GM23338 (cell line): ENCODE data around the gene ATP9B. TPM values are rescaled to one million over a fixed set of nuclear protein-coding genes. Genes with fewer than 3 reads are reported as not detected.
A peak's percentile ranks its signal among the peaks of the same experiment; 100 is the strongest.

Experiments
- ATAC-seq: fragments of 200-7000 bp; cut with Tn5 transposase; 3 replicates; pipeline ENCODE4 v1.9.1; 2020
- DNase-seq: peaks from one replicate; pipeline ENCODE4 v3.0.0-alpha.2; 2015; ENCODE audit warnings: low spot score
- H2AFZ ChIP-seq: fragments of 200-600 bp; sonication (generic); 2 replicates; pipeline ENCODE4 v1.8.0; 2016; ENCODE audit warnings: antibody characterized with exemption, mild to moderate bottlenecking, moderate library complexity
- H3F3A ChIP-seq: fragments of 200-600 bp; sonication (generic); replicated peaks from 2 replicates; pipeline ENCODE4 v1.8.0; 2017; ENCODE audit warnings: antibody characterized with exemption, mixed run types, low read depth
- H3K27ac ChIP-seq: fragments of 200-600 bp; sonication (generic); 2 replicates; pipeline ENCODE4 v1.6.1; 2016; ENCODE audit warnings: low read depth
- H3K27me3 ChIP-seq: fragments of 200-600 bp; sonication (generic); 2 replicates; pipeline ENCODE4 v1.8.0; 2016; ENCODE audit warnings: mild to moderate bottlenecking, mixed run types, moderate library complexity; ENCODE audit not compliant: insufficient read depth
- H3K36me3 ChIP-seq: fragments of 200-600 bp; sonication (generic); 2 replicates; pipeline ENCODE4 v1.8.0; 2016; ENCODE audit warnings: mild to moderate bottlenecking; ENCODE audit not compliant: insufficient read depth
- H3K4me1 ChIP-seq: fragments of 200-600 bp; sonication (generic); 2 replicates; pipeline ENCODE4 v1.8.0; 2016; ENCODE audit warnings: mild to moderate bottlenecking, moderate library complexity; ENCODE audit not compliant: insufficient read depth
- H3K4me2 ChIP-seq: fragments of 200-600 bp; sonication (generic); 2 replicates; pipeline ENCODE4 v1.7.1; 2017; ENCODE audit warnings: mixed run types
- H3K4me3 ChIP-seq: fragments of 200-600 bp; sonication (generic); 2 replicates; pipeline ENCODE4 v1.6.1; 2016; ENCODE audit warnings: mixed run types
- H3K79me2 ChIP-seq: fragments of 200-600 bp; sonication (generic); replicated peaks from 2 replicates; pipeline ENCODE4 v1.8.0; 2017; ENCODE audit warnings: mild to moderate bottlenecking; ENCODE audit not compliant: insufficient read depth
- H3K9me2 ChIP-seq: fragments of 200-600 bp; sonication (generic); 2 replicates; pipeline ENCODE4 v1.8.0; 2017; ENCODE audit not compliant: insufficient read depth
- H4K20me1 ChIP-seq: fragments of 200-600 bp; sonication (generic); replicated peaks from 2 replicates; pipeline ENCODE4 v1.8.0; 2017; ENCODE audit warnings: mild to moderate bottlenecking; ENCODE audit not compliant: insufficient read depth
- H3K27ac Mint-ChIP-seq: 2 replicates; pipeline ENCODE4 v1.8.0; 2020; ENCODE audit warnings: inconsistent platforms, mild to moderate bottlenecking, moderate library complexity, mixed read lengths
- H3K27me3 Mint-ChIP-seq: 3 replicates; pipeline ENCODE4 v1.8.0; 2022; ENCODE audit warnings: low read depth, mild to moderate bottlenecking, moderate library complexity, mixed read lengths, inconsistent platforms; ENCODE audit not compliant: insufficient read depth, poor library complexity
- H3K36me3 Mint-ChIP-seq: 3 replicates; pipeline ENCODE4 v1.8.0; 2021; ENCODE audit warnings: low read depth, mild to moderate bottlenecking, inconsistent platforms, moderate library complexity, mixed read lengths
- H3K4me1 Mint-ChIP-seq: 3 replicates; pipeline ENCODE4 v1.8.0; 2020; ENCODE audit warnings: mild to moderate bottlenecking, inconsistent platforms, mixed read lengths
- H3K4me3 Mint-ChIP-seq: 3 replicates; pipeline ENCODE4 v1.8.0; 2021; ENCODE audit warnings: moderate library complexity, mild to moderate bottlenecking, inconsistent platforms, mixed read lengths
- H3K9me3 Mint-ChIP-seq: 3 replicates; pipeline ENCODE4 v1.8.0; 2020; ENCODE audit warnings: moderate library complexity, mild to moderate bottlenecking, inconsistent platforms, mixed read lengths
- CREB1 ChIP-seq: fragments of 250-450 bp; sonication (Bioruptor Pico); IDR thresholded peaks from 2 replicates; pipeline ENCODE4 v1.5.0; 2020; ENCODE audit warnings: low read depth, mild to moderate bottlenecking, moderate library complexity
- EZH2phosphoT487 ChIP-seq: fragments of 200-600 bp; sonication (generic); IDR thresholded peaks from one replicate; pipeline ENCODE4 v1.8.1; 2018; ENCODE audit warnings: antibody characterized with exemption; ENCODE audit not compliant: unreplicated experiment
- JUNB ChIP-seq: IDR thresholded peaks from one replicate; pipeline ENCODE4 v1.6.1; 2016; ENCODE audit warnings: antibody characterized with exemption; ENCODE audit not compliant: unreplicated experiment
- POLR2AphosphoS5 ChIP-seq: IDR thresholded peaks from 2 replicates; pipeline ENCODE4 v1.6.1; 2016; ENCODE audit warnings: antibody characterized with exemption, low read depth
- REST ChIP-seq: IDR thresholded peaks from one replicate; pipeline ENCODE4 v1.6.1; 2018; ENCODE audit warnings: antibody characterized with exemption; ENCODE audit not compliant: unreplicated experiment
- STAT1 ChIP-seq: IDR thresholded peaks from one replicate; pipeline ENCODE4 v1.6.1; 2016; ENCODE audit warnings: antibody characterized with exemption; ENCODE audit not compliant: unreplicated experiment
- ZNF114 ChIP-seq: fragments of 250-450 bp; sonication (Bioruptor Pico); IDR thresholded peaks from 2 replicates; pipeline ENCODE4 v1.5.0; 2020; ENCODE audit warnings: mild to moderate bottlenecking, moderate library complexity
- polyA plus RNA-seq: library from polyadenylated mRNA; unstranded; fragments of >200 nt; fragmentation: Nextera tagmentation; extraction: Ambion mirVana; gene quantifications from 2 replicates; pipeline ENCODE4 v1.2.1, GENCODE V29; 2016
- total RNA-seq: library from RNA; depleted of rRNA; stranded (reverse); fragments of >200 nt; shearing (Covaris generic); gene quantifications from 2 replicates; pipeline ENCODE4 v1.2.3, GENCODE V29; 2014
- TF ChIP-seq, protein P1 (sequence below): IDR thresholded peaks from 2 replicates; pipeline ENCODE4 v1.6.1; 2016; ENCODE audit warnings: antibody characterized with exemption

ATP9B gene
- total and polyA plus RNA-seq, 2 experiments from 2014 or later: 14.2 to 25.6 TPM

DNA sequence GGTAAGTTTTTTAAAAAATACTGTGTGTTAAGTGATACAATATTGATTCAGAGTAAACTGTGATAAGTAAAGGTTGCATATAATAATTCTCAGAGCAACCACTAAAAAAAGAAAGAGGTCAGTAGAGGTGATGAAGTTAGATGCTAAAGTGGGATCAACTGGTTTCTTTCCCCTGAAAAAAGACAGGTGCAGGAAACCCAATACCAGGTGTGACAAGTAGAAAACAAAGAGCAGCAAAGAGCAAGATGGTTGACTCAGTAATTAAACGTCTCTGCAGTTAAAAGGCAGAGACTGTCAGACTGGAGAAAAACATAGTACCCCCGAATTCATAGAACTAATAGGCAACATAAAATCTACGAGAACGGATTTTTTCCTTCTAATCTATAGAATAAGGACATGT, 128.3 kb downstream of the ATP9B start:
- H3K4me1 ChIP-seq: no peaks in the 10 kb centered on the region
- Mint-ChIP-seq H3K27me3 (peaks cover 4% of the 10 kb centered on the region), H3K36me3 (peaks cover 15% of the 10 kb centered on the region), H3K4me1 (no peaks in the 10 kb centered on the region), H3K27ac (no peak overlapping the region), H3K4me3 (no peak overlapping the region), H3K9me3 (peaks cover 8% of the 10 kb centered on the region)
- ATAC-seq: no peak
- H3K4me3 ChIP-seq: no peak overlapping the region
- H3F3A ChIP-seq: no peaks in the 10 kb centered on the region
- DNase-seq: no peak
- H3K36me3 ChIP-seq: no peaks in the 10 kb centered on the region
- no peak overlapping the region for H3K4me2 ChIP-seq
- no peaks in the 10 kb centered on the region for H3K9me2 ChIP-seq
- no peaks in the 10 kb centered on the region for H3K27me3 ChIP-seq
- no peak overlapping the region for H3K27ac ChIP-seq
- H3K79me2 ChIP-seq: no peaks in the 10 kb centered on the region
- no peak overlapping the region for H2AFZ ChIP-seq
- H4K20me1 ChIP-seq: no peaks in the 10 kb centered on the region
- TF ChIP-seq STAT1 (no peak), JUNB (no peak), CREB1 (CRISPR knock-in tag) (no peak), ZNF114 (CRISPR knock-in tag) (no peak)
- TF ChIP-seq, protein P1, sequence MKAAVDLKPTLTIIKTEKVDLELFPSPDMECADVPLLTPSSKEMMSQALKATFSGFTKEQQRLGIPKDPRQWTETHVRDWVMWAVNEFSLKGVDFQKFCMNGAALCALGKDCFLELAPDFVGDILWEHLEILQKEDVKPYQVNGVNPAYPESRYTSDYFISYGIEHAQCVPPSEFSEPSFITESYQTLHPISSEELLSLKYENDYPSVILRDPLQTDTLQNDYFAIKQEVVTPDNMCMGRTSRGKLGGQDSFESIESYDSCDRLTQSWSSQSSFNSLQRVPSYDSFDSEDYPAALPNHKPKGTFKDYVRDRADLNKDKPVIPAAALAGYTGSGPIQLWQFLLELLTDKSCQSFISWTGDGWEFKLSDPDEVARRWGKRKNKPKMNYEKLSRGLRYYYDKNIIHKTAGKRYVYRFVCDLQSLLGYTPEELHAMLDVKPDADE: no peak

GRCh38 chr18:79199691-79200374, 130.6 kb downstream of the ATP9B start:
- Histone ChIP-seq H3K79me2 (no peaks in the 10 kb centered on the region), H3F3A (no peaks in the 10 kb centered on the region), H3K27ac (no peak overlapping the region), H4K20me1 (no peaks in the 10 kb centered on the region), H3K9me2 (no peaks in the 10 kb centered on the region), H3K4me1 (no peaks in the 10 kb centered on the region), H3K36me3 (no peaks in the 10 kb centered on the region), H3K4me3 (no peak overlapping the region), H2AFZ (no peak overlapping the region), H3K27me3 (no peaks in the 10 kb centered on the region), H3K4me2 (no peak overlapping the region)
- peaks cover 15% of the 10 kb centered on the region for H3K36me3 Mint-ChIP-seq
- no peak overlapping the region for H3K27ac Mint-ChIP-seq
- ATAC-seq (no peak), DNase-seq (no peak)
- TF ChIP-seq POLR2AphosphoS5 (no peak), EZH2phosphoT487 (no peak)
- H3K9me3 Mint-ChIP-seq: peaks cover 8% of the 10 kb centered on the region
- no peak overlapping the region for H3K4me3 Mint-ChIP-seq
- no peaks in the 10 kb centered on the region; the same call in 2 of the 3 replicates for H3K4me1 Mint-ChIP-seq
- H3K27me3 Mint-ChIP-seq: peaks cover 4% of the 10 kb centered on the region

GRCh38 chr18:79200546-79201268, 131.5 kb downstream of the ATP9B start:
- H3K4me3 ChIP-seq: no peak overlapping the region
- peaks cover 4% of the 10 kb centered on the region for H3K27me3 Mint-ChIP-seq
- no peaks in the 10 kb centered on the region for H3K36me3 ChIP-seq
- no peak overlapping the region for H3K4me3 Mint-ChIP-seq
- DNase-seq (peak; percentile 46), ATAC-seq (peak; percentile 42)
- H3K4me2 ChIP-seq: no peak overlapping the region
- H3K9me2 ChIP-seq: no peaks in the 10 kb centered on the region
- H3K36me3 Mint-ChIP-seq: peaks cover 15% of the 10 kb centered on the region
- H3K27ac Mint-ChIP-seq: no peak overlapping the region
- H3K27me3 ChIP-seq: no peaks in the 10 kb centered on the region
- H3K4me1 ChIP-seq: no peaks in the 10 kb centered on the region
- H3F3A ChIP-seq: no peaks in the 10 kb centered on the region
- no peak overlapping the region for H3K27ac ChIP-seq
- H3K79me2 ChIP-seq: no peaks in the 10 kb centered on the region
- H3K4me1 Mint-ChIP-seq: no peaks in the 10 kb centered on the region; the same call in 2 of the 3 replicates
- H4K20me1 ChIP-seq: no peaks in the 10 kb centered on the region
- peaks cover 8% of the 10 kb centered on the region for H3K9me3 Mint-ChIP-seq
- H2AFZ ChIP-seq: no peak overlapping the region
- TF ChIP-seq EZH2phosphoT487 (no peak), CREB1 (CRISPR knock-in tag) (no peak), REST (no peak)
